Fibroblast of the aortic adventitia (primary cell): ENCODE results near the gene HOXA9. TPM values are rescaled to one million over a fixed set of nuclear protein-coding genes. Genes with fewer than 3 reads are reported as not detected.
A peak's percentile ranks its signal among the peaks of the same experiment; 100 is the strongest.

Experiments
- DNase-seq: peaks from one replicate; pipeline ENCODE4 v3.0.0-alpha.2; 2010; ENCODE audit warnings: low read depth
- H3K4me3 ChIP-seq: 2 replicates; pipeline ENCODE4 v1.5.1; 2011; ENCODE audit warnings: low read depth, mild to moderate bottlenecking, control low read depth, low read length, moderate library complexity
- total RNA-seq: library from RNA; depleted of rRNA; stranded (reverse); fragments of >200 nt; gene quantifications from 2 replicates; pipeline ENCODE4 v1.2.3, GENCODE V29; 2012; ENCODE audit warnings: low replicate concordance
- TF ChIP-seq, protein P1 (sequence below): IDR thresholded peaks from 2 replicates; pipeline ENCODE4 v1.5.1; 2011; ENCODE audit warnings: mild to moderate bottlenecking, low read length, control low read depth, inconsistent platforms; ENCODE audit not compliant: insufficient read depth

Gene HOXA9
- total RNA-seq, 1 donor = not detected

GRCh38 chr7:27145165-27145913 is 20.0 kb downstream of the HOXA9 start:
- TF ChIP-seq, protein P1, sequence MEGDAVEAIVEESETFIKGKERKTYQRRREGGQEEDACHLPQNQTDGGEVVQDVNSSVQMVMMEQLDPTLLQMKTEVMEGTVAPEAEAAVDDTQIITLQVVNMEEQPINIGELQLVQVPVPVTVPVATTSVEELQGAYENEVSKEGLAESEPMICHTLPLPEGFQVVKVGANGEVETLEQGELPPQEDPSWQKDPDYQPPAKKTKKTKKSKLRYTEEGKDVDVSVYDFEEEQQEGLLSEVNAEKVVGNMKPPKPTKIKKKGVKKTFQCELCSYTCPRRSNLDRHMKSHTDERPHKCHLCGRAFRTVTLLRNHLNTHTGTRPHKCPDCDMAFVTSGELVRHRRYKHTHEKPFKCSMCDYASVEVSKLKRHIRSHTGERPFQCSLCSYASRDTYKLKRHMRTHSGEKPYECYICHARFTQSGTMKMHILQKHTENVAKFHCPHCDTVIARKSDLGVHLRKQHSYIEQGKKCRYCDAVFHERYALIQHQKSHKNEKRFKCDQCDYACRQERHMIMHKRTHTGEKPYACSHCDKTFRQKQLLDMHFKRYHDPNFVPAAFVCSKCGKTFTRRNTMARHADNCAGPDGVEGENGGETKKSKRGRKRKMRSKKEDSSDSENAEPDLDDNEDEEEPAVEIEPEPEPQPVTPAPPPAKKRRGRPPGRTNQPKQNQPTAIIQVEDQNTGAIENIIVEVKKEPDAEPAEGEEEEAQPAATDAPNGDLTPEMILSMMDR = no peak
- DNase-seq = no peak
- no peak overlapping the region for H3K4me3 ChIP-seq

DNA sequence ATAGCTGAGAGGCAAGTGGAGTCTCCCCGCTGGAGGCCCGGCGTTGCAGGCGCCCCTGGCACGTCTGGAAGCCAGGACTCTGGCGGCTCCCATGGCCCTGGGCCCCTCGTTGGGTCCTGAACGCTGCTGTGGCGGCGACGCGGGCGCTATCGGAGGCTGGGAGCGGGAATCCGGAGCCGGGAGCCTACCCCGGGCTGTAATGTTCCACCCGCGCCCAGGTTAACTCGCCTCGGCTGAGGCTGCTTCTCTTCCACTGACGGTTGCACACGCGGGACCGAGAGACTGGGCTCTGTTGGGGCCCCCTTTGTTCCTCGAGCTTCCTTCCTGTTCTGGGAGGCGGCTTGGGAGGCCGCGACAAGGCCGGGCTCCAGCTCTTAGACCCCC is 20.6 kb downstream of the HOXA9 start:
- TF ChIP-seq, protein P1 = no peak
- no peak overlapping the region for H3K4me3 ChIP-seq
- no peak for DNase-seq

GRCh38 chr7:27143950-27144780 is 21.2 kb downstream of the HOXA9 start:
- no peak overlapping the region for H3K4me3 ChIP-seq
- TF ChIP-seq, protein P1 = no peak
- DNase-seq = no peak

GRCh38 chr7:27143023-27143949 is 22.1 kb downstream of the HOXA9 start, which contains the start of gene HOXA5:
TSS of gene HOXA5 (minus strand) at chr7:27143681. CDS start at chr7:27143607, 74 bp downstream.
- TF ChIP-seq, protein P1 = peak; percentile 48
- H3K4me3 ChIP-seq = peak within 1 kb of the TSS; percentile 62
- DNase-seq = peak; percentile 84

- H3K4me3 ChIP-seq = peak overlapping the region; percentile 62
- TF ChIP-seq, protein P1 = no peak
- DNase-seq = no peak
Observed at GRCh38 chr7:27142580-27143022, 22.7 kb downstream of the HOXA9 start.

DNA sequence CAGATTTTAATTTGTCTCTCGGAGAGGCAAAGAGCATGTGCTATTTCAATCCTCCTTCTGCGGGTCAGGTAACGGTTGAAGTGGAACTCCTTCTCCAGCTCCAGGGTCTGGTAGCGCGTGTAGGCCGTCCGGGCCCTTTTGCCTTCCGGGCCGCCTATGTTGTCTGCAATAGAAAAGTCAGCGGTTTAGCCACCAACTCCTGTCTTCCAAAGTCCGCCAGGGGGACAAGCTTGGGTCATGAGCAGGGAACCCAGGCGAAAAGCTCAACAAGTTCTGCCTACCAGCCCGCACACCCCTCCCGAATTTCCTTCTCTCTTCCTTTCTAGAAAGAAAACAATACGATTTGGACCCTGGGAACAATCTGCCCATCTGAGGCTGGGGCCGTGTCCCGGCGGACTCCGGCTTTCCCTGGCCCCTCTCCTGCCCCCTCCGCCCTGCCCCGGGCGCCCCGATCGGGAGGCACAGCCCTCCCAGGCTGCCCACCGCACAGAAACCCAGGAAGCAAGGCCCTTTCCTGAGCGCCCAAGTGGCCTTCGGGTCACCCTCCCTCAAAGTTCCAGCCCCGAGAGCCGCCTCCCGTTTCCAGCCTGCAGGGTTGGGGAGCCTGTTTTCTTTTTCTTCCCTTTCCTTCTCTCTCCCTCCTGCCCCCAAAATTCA is 23.3 kb downstream of the HOXA9 start:
- peak overlapping the region; percentile 62 for H3K4me3 ChIP-seq
- TF ChIP-seq, protein P1 = no peak
- no peak for DNase-seq
